OCI-LY1 (cell line): ENCODE results near the gene DEGS2.

Source experiments
- EZH2 ChIP-seq: fragments of 200-600 bp; sonication (generic), shearing (Covaris generic); IDR thresholded peaks from 2 replicates; pipeline ENCODE4 v1.8.0; 2017; ENCODE audit warnings: borderline replicate concordance, mixed run types, mild to moderate bottlenecking, antibody characterized with exemption, low read length, moderate library complexity, mixed read lengths
- TF ChIP-seq, protein P1 (sequence below): fragments of 200-600 bp; sonication (generic), shearing (Covaris generic); IDR thresholded peaks from 2 replicates; pipeline ENCODE4 v1.5.1; 2017; ENCODE audit warnings: mild to moderate bottlenecking, antibody characterized with exemption, low read length, moderate library complexity, mixed read lengths

DNA sequence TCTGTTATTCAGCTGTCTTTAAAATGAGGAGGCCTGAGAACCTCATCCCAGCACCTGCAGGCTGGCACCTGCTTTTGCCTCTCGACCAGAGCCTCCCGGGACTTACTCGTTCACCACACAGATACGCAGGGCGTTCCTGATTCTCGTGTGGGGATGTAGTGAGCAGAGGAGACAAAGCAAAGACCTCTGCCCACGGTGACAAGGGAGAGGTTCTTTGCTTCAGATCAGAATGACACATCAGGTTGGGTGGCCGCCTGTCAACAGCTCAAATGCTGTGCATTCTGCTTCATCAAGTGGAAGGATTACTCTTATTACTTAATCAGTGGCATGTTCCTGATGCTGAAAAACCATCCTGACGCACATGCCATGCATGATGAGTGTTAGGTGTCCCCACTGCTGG lies 24.4 kb downstream of the DEGS2 start:
- TF ChIP-seq, protein P1, sequence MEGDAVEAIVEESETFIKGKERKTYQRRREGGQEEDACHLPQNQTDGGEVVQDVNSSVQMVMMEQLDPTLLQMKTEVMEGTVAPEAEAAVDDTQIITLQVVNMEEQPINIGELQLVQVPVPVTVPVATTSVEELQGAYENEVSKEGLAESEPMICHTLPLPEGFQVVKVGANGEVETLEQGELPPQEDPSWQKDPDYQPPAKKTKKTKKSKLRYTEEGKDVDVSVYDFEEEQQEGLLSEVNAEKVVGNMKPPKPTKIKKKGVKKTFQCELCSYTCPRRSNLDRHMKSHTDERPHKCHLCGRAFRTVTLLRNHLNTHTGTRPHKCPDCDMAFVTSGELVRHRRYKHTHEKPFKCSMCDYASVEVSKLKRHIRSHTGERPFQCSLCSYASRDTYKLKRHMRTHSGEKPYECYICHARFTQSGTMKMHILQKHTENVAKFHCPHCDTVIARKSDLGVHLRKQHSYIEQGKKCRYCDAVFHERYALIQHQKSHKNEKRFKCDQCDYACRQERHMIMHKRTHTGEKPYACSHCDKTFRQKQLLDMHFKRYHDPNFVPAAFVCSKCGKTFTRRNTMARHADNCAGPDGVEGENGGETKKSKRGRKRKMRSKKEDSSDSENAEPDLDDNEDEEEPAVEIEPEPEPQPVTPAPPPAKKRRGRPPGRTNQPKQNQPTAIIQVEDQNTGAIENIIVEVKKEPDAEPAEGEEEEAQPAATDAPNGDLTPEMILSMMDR, result no peak
- no peak for TF ChIP-seq EZH2
